Pancreas (tissue), 10 donors: ENCODE data around the gene FILIP1L. TPM values are rescaled to one million over a fixed set of nuclear protein-coding genes. Genes with fewer than 3 reads are reported as not detected.

Experiments used
- ATAC-seq, 4 donors: fragments of 200-7000 bp; cut with Tn5 transposase; one replicate each; pipeline versions ENCODE4 v1.8.0 to v1.9.1; 2020; ENCODE audit warnings: mild to moderate bottlenecking in 4 of 4, moderate library complexity in 4 of 4
- DNase-seq, 6 donors: peaks; one replicate each; pipeline ENCODE4 v3.0.0-alpha.2; 2020
- FAIRE-seq: peaks from 2 replicates; lab custom pipeline; 2012; peaks lifted over from hg19 to GRCh38; lab: Jason Lieb, UNC
- H3K27ac ChIP-seq, 4 donors: fragments of 200-600 bp; sonication (generic); 1 replicate in 3 of 4; 2 replicates in 1 of 4; pipeline versions ENCODE4 v1.5.0 to v1.8.0; 2020
- H3K27me3 ChIP-seq, 4 donors: fragments of 200-600 bp; one replicate each; pipeline ENCODE4 v1.8.0; 2021
- H3K36me3 ChIP-seq, 3 donors: fragments of 200-600 bp; sonication (generic) in 1 of 3; one replicate each; pipeline versions ENCODE4 v1.5.0 to v1.8.0; 2020 to 2021
- H3K4me1 ChIP-seq, 3 donors: fragments of 200-600 bp; one replicate each; pipeline ENCODE4 v1.8.0; 2021
- H3K4me3 ChIP-seq, 4 donors: fragments of 200-600 bp; sonication (generic) in 2 of 4; one replicate each; pipeline versions ENCODE4 v1.5.0 to v1.8.0; 2020 to 2021
- H3K9me3 ChIP-seq, 4 donors: fragments of 200-600 bp; one replicate each; pipeline ENCODE4 v1.8.0; 2021
- WGBS, 2 donors: extraction: QIAGEN DNeasy Blood & Tissue Kit; methylation state at CpG; one replicate each; pipeline ENCODE4 v1.1.7; 2013; 5-methylcytosine and 5-hydroxymethylcytosine counted together
- intact Hi-C, 3 donors: fragments of 100-400 bp; cut with DNase I; formaldehyde crosslinking; loops; one replicate each; pipeline versions ENCODE4 v1.11.1 to v1.14.2; 2022
- polyA plus RNA-seq, 2 donors: library from polyadenylated mRNA; stranded (reverse); fragments of 200-250 nt; gene quantifications; one replicate each; pipeline ENCODE4 v1.2.3, GENCODE V29; 2013
- total RNA-seq, 6 donors: library from RNA; stranded (reverse); fragmentation: NEBNext Ultra II Directional in 4 of 6; extraction: Animal tissue kit (Norgen Biotek cat#: 25700) in 4 of 6; gene quantifications; one replicate each; pipeline versions ENCODE4 v1.2.1 to v1.2.4, GENCODE V29; 2021 to 2023
- TF ChIP-seq, protein P1 (sequence below), 4 donors: fragments of 200-600 bp; sonication (generic) in 3 of 4; IDR thresholded peaks; one replicate each; pipeline versions ENCODE4 v1.5.0 to v1.8.0; 2021; ENCODE audit warnings: antibody characterized with exemption in 4 of 4
- donor health status: healthy with polysubstance abuse.
- donor health status: DM: no; HTN: no; CAD: no; lungs with moderate emphysema.
- donor health status: DM: no; HTN: no; CAD: no.
- donor health status: control.
- donor health status: control.
- donor health status: Bipolar disorder and iron deficiency.
- donor health status: DM: yes; HTN: yes; CAD: no.
- donor health status: DM: no; HTN: no; CAD: no.
- donor health status: DM: no; HTN: no; CAD: no.
- donor health status: DM: yes; HTN: yes; CAD: no.

Gene FILIP1L
- total and polyA plus RNA-seq, 8 donors: 12.5 to 37.7 (median 15.8) TPM

DNA sequence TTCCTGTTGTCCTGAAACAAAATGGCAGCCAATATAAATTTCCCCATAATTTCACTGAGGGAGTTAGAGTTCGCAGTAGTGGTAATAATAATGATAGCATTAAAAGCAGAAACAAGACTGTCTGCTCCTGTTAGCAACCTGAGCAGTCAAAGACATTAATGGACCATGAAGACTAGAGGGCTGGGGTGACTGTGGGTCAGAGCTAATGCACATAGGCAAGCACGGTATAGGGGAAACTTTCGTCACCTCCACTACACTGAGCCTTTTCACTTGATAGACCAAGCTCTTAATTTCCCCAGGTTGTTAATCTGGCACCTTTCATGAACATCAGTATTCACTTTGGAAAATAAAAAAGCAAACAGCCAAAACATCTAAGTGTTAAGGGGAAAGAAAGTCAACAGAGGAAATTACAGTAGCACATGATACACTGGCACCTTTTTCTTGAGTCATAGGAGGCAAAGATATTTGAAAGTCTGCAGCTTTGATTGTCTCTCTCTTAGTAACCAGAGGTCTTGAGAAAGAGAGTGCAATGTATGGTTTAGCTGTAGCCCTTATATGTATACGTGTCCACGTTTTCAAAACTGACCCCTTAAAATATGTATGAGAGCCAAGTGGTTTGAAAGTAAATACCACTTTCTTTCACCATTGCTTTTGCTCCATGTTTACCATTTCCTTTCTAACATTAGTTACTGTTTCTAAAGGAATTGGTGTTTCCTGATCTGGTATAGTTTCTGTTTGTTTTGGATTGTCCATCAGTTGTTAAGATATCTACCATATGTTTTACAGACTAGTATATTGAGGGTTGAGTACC, 104.8 kb downstream of the FILIP1L start:
- DNase-seq: no peak
- intact Hi-C loops: no loop called here
- Histone ChIP-seq H3K27me3 (no peaks in the 10 kb centered on the region), H3K9me3 (no peaks in the 10 kb centered on the region), H3K4me3 (no peak overlapping the region), H3K36me3 (no peaks in the 10 kb centered on the region), H3K27ac (no peak overlapping the region), H3K4me1 (peaks cover 0 to 19% (median 8%) of the 10 kb centered on the region in 3 donors)
- TF ChIP-seq, protein P1, sequence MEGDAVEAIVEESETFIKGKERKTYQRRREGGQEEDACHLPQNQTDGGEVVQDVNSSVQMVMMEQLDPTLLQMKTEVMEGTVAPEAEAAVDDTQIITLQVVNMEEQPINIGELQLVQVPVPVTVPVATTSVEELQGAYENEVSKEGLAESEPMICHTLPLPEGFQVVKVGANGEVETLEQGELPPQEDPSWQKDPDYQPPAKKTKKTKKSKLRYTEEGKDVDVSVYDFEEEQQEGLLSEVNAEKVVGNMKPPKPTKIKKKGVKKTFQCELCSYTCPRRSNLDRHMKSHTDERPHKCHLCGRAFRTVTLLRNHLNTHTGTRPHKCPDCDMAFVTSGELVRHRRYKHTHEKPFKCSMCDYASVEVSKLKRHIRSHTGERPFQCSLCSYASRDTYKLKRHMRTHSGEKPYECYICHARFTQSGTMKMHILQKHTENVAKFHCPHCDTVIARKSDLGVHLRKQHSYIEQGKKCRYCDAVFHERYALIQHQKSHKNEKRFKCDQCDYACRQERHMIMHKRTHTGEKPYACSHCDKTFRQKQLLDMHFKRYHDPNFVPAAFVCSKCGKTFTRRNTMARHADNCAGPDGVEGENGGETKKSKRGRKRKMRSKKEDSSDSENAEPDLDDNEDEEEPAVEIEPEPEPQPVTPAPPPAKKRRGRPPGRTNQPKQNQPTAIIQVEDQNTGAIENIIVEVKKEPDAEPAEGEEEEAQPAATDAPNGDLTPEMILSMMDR (IDR thresholded peaks at IDR 0.05): no peak
- WGBS, 2 donors: 74 to 83% methylated on average over 5 of the region's 5 CpGs
- ATAC-seq: no peak
- no peak for FAIRE-seq

DNA sequence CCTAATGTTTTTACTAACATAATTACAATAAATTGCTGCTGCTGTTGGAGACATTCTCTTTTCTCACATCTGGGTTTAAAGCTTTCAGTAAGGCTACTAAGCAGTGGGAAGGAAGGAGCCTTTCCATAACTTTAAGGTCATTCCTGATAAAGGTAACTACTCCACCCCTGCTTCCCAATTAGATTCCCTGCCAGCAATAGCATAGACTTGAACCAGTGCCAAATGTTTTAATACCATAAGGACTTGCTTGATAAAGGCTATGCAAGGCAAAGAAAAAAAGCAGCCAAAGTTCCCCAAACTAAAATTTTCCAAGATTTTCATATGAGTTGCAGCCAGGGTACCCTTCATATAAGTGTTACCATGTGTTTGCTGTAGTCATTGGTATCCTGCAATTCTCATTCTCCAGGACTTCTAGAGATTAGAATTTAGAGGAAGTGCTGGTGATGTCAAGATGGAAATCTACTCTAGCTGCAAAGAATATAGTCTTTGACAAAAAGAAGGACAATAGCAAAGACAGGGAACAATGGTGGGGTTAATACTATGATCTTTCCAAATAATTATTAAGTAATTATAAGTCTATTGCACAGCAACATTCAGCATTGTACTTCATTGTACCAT, 106.1 kb downstream of the FILIP1L start:
- FAIRE-seq: no peak
- no peak for ATAC-seq
- no peak overlapping the region for H3K4me3 ChIP-seq

GRCh38 chr3:100007313-100007712, 107.0 kb downstream of the FILIP1L start:
- 96% methylated on average over 3 of the region's 3 CpGs for WGBS, 2 donors
- ATAC-seq: no peak
- Histone ChIP-seq H3K27me3 (no peaks in the 10 kb centered on the region), H3K4me1 (peaks cover 0 to 28% (median 12%) of the 10 kb centered on the region in 3 donors), H3K4me3 (no peak overlapping the region), H3K27ac (no peak overlapping the region), H3K9me3 (no peaks in the 10 kb centered on the region), H3K36me3 (no peaks in the 10 kb centered on the region)
- intact Hi-C loops: no loop called here
- FAIRE-seq: no peak
- TF ChIP-seq, protein P1 (IDR thresholded peaks at IDR 0.05): no peak
- DNase-seq: no peak

More for the DNA sequence above, 106.1 kb downstream of the FILIP1L start:
- Histone ChIP-seq H3K4me1 (peaks cover 0 to 23% (median 12%) of the 10 kb centered on the region in 3 donors), H3K27me3 (no peaks in the 10 kb centered on the region), H3K36me3 (no peaks in the 10 kb centered on the region), H3K9me3 (no peaks in the 10 kb centered on the region), H3K27ac (no peak overlapping the region)
- TF ChIP-seq, protein P1 (IDR thresholded peaks at IDR 0.05): no peak
- intact Hi-C loops: no loop called here
- DNase-seq: no peak

DNA sequence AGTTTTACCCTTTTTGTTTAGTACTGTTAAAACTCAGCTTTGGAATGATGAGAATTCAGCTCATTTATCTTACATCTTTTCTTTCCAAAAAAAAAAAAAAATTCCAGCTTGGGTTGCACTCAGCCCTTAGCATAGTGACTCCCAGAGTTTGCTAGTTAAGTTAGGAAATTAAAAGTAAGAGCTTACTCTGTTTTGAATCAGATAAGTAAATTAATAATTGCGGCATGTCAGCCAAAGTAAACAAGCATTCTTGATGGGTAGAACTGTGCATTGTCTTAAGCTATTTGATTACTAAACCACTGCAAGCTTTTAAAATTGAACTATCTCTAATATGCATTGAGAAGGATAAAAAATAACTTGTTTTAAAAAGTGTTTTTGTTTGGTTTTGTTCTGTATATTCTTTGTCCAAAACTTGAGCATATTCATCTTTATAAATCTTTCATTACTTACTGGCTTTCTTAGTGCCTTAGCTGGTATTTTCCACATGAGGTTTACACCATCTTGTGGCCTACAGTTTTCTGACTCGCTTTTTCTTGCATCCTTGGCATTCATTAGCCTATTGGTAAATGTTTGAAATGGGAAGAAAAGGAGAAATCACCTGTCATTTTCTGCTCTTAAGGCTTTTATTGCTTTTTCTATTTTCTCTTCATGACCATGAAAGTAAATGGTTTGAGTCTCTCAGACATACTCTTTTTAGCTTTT, 107.6 kb downstream of the FILIP1L start:
- FAIRE-seq (no peak), DNase-seq (no peak), ATAC-seq (peak in 1 of 4 donors; percentile 9)
- H3K27ac ChIP-seq: peak overlapping the region in 1 of 4 donors; percentile 46
- no peak overlapping the region for H3K4me3 ChIP-seq
- no peaks in the 10 kb centered on the region for H3K9me3 ChIP-seq
- TF ChIP-seq, protein P1 (IDR thresholded peaks at IDR 0.05): no peak
- 32 to 38% methylated on average over 2 of the region's 2 CpGs for WGBS, 2 donors
- no peaks in the 10 kb centered on the region for H3K36me3 ChIP-seq
- H3K27me3 ChIP-seq: no peaks in the 10 kb centered on the region
- H3K4me1 ChIP-seq: peaks cover 0 to 28% (median 12%) of the 10 kb centered on the region in 3 donors
- intact Hi-C loops: no loop called here
